SU-DHL-6 (cell line): ENCODE measurements around the gene BUD23.

ENCODE experiments used
- H2AFZ ChIP-seq: fragments of 200-600 bp; sonication (generic); 2 replicates; pipeline ENCODE4 v1.6.1; 2014; ENCODE audit warnings: low read depth, mild to moderate bottlenecking, moderate library complexity, mixed read lengths, antibody characterized with exemption, low read length; ENCODE audit not compliant: severe bottlenecking
- H3F3A ChIP-seq: fragments of 200-600 bp; shearing (Covaris generic); 2 replicates; pipeline ENCODE4 v1.6.0; 2016; ENCODE audit warnings: antibody characterized with exemption, mild to moderate bottlenecking; ENCODE audit not compliant: insufficient read depth
- H3K27ac ChIP-seq: fragments of 200-600 bp; sonication (generic); 2 replicates; pipeline ENCODE4 v1.5.1; 2016; ENCODE audit warnings: low read depth, mild to moderate bottlenecking, low read length, moderate library complexity, mixed read lengths
- H3K27me3 ChIP-seq: fragments of 200-600 bp; sonication (generic), shearing (Covaris generic); 2 replicates; pipeline ENCODE4 v1.6.0; 2014; ENCODE audit warnings: mild to moderate bottlenecking, low read length
- H3K36me3 ChIP-seq: fragments of 200-600 bp; sonication (generic); 2 replicates; pipeline ENCODE4 v1.6.1; 2014; ENCODE audit warnings: mild to moderate bottlenecking, low read length, mixed read lengths
- H3K4me2 ChIP-seq: fragments of 300-600, 200-600 bp; shearing (Covaris generic), sonication (generic); 2 replicates; pipeline ENCODE4 v1.6.0; 2014; ENCODE audit warnings: low read length, low read depth, mild to moderate bottlenecking; ENCODE audit not compliant: poor library complexity, severe bottlenecking
- H3K4me3 ChIP-seq: fragments of 200-600 bp; sonication (generic); 2 replicates; pipeline ENCODE4 v1.5.1; 2014; ENCODE audit warnings: antibody characterized with exemption, low read length, mild to moderate bottlenecking, mixed read lengths; ENCODE audit not compliant: insufficient read depth, poor library complexity, severe bottlenecking
- H3K79me2 ChIP-seq: fragments of 200-600 bp; sonication (generic); 2 replicates; pipeline ENCODE4 v1.6.1; 2014; ENCODE audit warnings: mild to moderate bottlenecking, low read length, moderate library complexity; ENCODE audit not compliant: insufficient read depth
- H3K9ac ChIP-seq: fragments of 200-600 bp; sonication (generic); 2 replicates; pipeline ENCODE4 v1.7.0; 2014; ENCODE audit warnings: mild to moderate bottlenecking, low read length
- H3K9me2 ChIP-seq: fragments of 200-600 bp; sonication (generic); replicated peaks from 2 replicates; pipeline ENCODE4 v1.6.1; 2014; ENCODE audit warnings: low read length; ENCODE audit not compliant: insufficient read depth
- H3K9me3 ChIP-seq: fragments of 200-600 bp; sonication (generic); 2 replicates; pipeline ENCODE4 v1.6.1; 2014; ENCODE audit warnings: low read length, mixed read lengths; ENCODE audit not compliant: insufficient read depth
- H4K20me1 ChIP-seq: fragments of 200-600 bp; sonication (generic); 2 replicates; pipeline ENCODE4 v1.6.1; 2014; ENCODE audit warnings: low read depth, mild to moderate bottlenecking, antibody characterized with exemption, low read length, moderate library complexity, mixed read lengths
- CTCF ChIP-seq: fragments of 200-600 bp; sonication (generic); IDR thresholded peaks from one replicate; pipeline ENCODE4 v1.5.1; 2017; ENCODE audit warnings: antibody characterized with exemption, mild to moderate bottlenecking, low read length, moderate library complexity; ENCODE audit not compliant: insufficient read depth, poor library complexity, severe bottlenecking
- EZH2phosphoT487 ChIP-seq: fragments of 200-600 bp; sonication (generic), shearing (Covaris generic); conservative IDR thresholded peaks from 2 replicates; pipeline ENCODE4 v1.6.1; 2018; ENCODE audit warnings: mild to moderate bottlenecking, antibody characterized with exemption, low read length, moderate library complexity, mixed read lengths

Gene BUD23

GRCh38 chr7:73638911-73639310 lies 44.5 kb upstream of the BUD23 start:
- TF ChIP-seq CTCF (no peak), EZH2phosphoT487 (no peak)
- H3K9me2 ChIP-seq, result no peaks in the 10 kb centered on the region
- no peaks in the 10 kb centered on the region for H3K9me3 ChIP-seq
- H3K36me3 ChIP-seq, result no peaks in the 10 kb centered on the region
- H3K27me3 ChIP-seq, result no peaks in the 10 kb centered on the region
- no peak overlapping the region for H2AFZ ChIP-seq
- H3K4me2 ChIP-seq, result no peak overlapping the region
- H3K9ac ChIP-seq, result no peak overlapping the region
- no peak overlapping the region for H3K27ac ChIP-seq
- H3F3A ChIP-seq, result no peaks in the 10 kb centered on the region
- H4K20me1 ChIP-seq, result no peaks in the 10 kb centered on the region
- H3K4me3 ChIP-seq, result no peak overlapping the region
- no peaks in the 10 kb centered on the region for H3K79me2 ChIP-seq

GRCh38 chr7:73642834-73643233 lies 40.6 kb upstream of the BUD23 start:
- H3K4me3 ChIP-seq, result no peak overlapping the region
- no peaks in the 10 kb centered on the region for H3F3A ChIP-seq
- H3K27ac ChIP-seq, result no peak overlapping the region
- no peaks in the 10 kb centered on the region for H3K9me2 ChIP-seq
- no peaks in the 10 kb centered on the region for H3K79me2 ChIP-seq
- no peak overlapping the region for H3K4me2 ChIP-seq
- no peaks in the 10 kb centered on the region for H3K36me3 ChIP-seq
- H3K27me3 ChIP-seq, result no peaks in the 10 kb centered on the region
- H3K9ac ChIP-seq, result no peak overlapping the region
- H3K9me3 ChIP-seq, result no peaks in the 10 kb centered on the region
- no peak overlapping the region for H2AFZ ChIP-seq
- H4K20me1 ChIP-seq, result no peaks in the 10 kb centered on the region
- TF ChIP-seq EZH2phosphoT487 (no peak), CTCF (no peak)

GRCh38 chr7:73644688-73645286 lies 38.6 kb upstream of the BUD23 start:
- Histone ChIP-seq H3K4me2 (no peak overlapping the region), H3K9me3 (no peaks in the 10 kb centered on the region), H3K36me3 (no peaks in the 10 kb centered on the region), H3K27me3 (no peaks in the 10 kb centered on the region), H3K79me2 (no peaks in the 10 kb centered on the region), H3K9me2 (no peaks in the 10 kb centered on the region), H3K27ac (no peak overlapping the region), H2AFZ (no peak overlapping the region), H3K4me3 (no peak overlapping the region), H4K20me1 (no peaks in the 10 kb centered on the region), H3F3A (no peaks in the 10 kb centered on the region), H3K9ac (no peak overlapping the region)
- TF ChIP-seq EZH2phosphoT487 (no peak), CTCF (no peak)
